PC-9 (cell line): ENCODE data around the gene C1D. TPM values are rescaled to one million over a fixed set of nuclear protein-coding genes. Genes with fewer than 3 reads are reported as not detected.

Experiments
- BruUV-seq: library from RNA; stranded (reverse); fragments of 400-500 nt; replicated peaks from 2 replicates; lab custom pipeline; 2021; lab: Mats Ljungman, UMichigan
- CTCF ChIA-PET: fragments of 300-600 bp; sonication (Branson Sonifier 250); formaldehyde crosslinking; loops from one replicate; lab custom pipeline; 2022; ENCODE audit warnings: antibody characterized with exemption; lab: Charles Lee
- POLR2A ChIA-PET: fragments of 300-600 bp; sonication (Branson Sonifier 250); formaldehyde crosslinking; loops from one replicate; lab custom pipeline; 2022; ENCODE audit warnings: antibody characterized with exemption; ENCODE audit not compliant: unreplicated experiment; lab: Charles Lee
- DNase-seq, 2 experiments: peaks; one replicate each; pipeline versions ENCODE4 v3.0.0 to v3.0.0-alpha.2; 2015 to 2022; ENCODE audit warnings: mixed read lengths in 1 of 2
- H2AFZ ChIP-seq: fragments of 200-600 bp; sonication (generic); 2 replicates; pipeline ENCODE4 v1.8.1; 2017; ENCODE audit warnings: antibody characterized with exemption
- H3F3A ChIP-seq: fragments of 200-600 bp; sonication (generic); 2 replicates; pipeline ENCODE4 v1.8.1; 2017; ENCODE audit warnings: antibody characterized with exemption, mild to moderate bottlenecking, low read depth; ENCODE audit not compliant: insufficient read depth
- H3K27ac ChIP-seq: fragments of 200-600 bp; sonication (generic); 2 replicates; pipeline ENCODE4 v1.6.1; 2016; ENCODE audit warnings: mixed run types
- H3K27me3 ChIP-seq: fragments of 200-600 bp; sonication (generic); 2 replicates; pipeline ENCODE4 v1.6.1; 2016; ENCODE audit warnings: low read depth, mixed run types; ENCODE audit not compliant: insufficient read depth
- H3K36me3 ChIP-seq: fragments of 200-600 bp; sonication (generic); 2 replicates; pipeline ENCODE4 v1.6.1; 2016; ENCODE audit warnings: low read depth, mixed run types
- H3K4me1 ChIP-seq: fragments of 200-600 bp; sonication (generic); replicated peaks from 2 replicates; pipeline ENCODE4 v1.6.1; 2016; ENCODE audit warnings: mixed run types; ENCODE audit not compliant: insufficient read depth
- H3K4me2 ChIP-seq: fragments of 200-600 bp; sonication (generic); 2 replicates; pipeline ENCODE4 v1.6.1; 2017; ENCODE audit warnings: mixed run types
- H3K4me3 ChIP-seq: fragments of 200-600 bp; sonication (generic); 2 replicates; pipeline ENCODE4 v1.6.1; 2016; ENCODE audit warnings: mixed run types
- H3K79me2 ChIP-seq: fragments of 200-600 bp; sonication (generic); 2 replicates; pipeline ENCODE4 v1.6.1; 2017; ENCODE audit warnings: low read depth, mixed run types
- H3K9me2 ChIP-seq: fragments of 200-600 bp; sonication (generic); 2 replicates; pipeline ENCODE4 v1.8.1; 2017; ENCODE audit warnings: mild to moderate bottlenecking; ENCODE audit not compliant: insufficient read depth
- H3K9me3 ChIP-seq: fragments of 200-600 bp; sonication (generic); 2 replicates; pipeline ENCODE4 v1.8.1; 2016; ENCODE audit warnings: low read depth; ENCODE audit not compliant: insufficient read depth
- H4K20me1 ChIP-seq: fragments of 200-600 bp; sonication (generic); 2 replicates; pipeline ENCODE4 v1.8.1; 2017; ENCODE audit not compliant: insufficient read depth
- CTCF ChIP-seq: fragments of 200-600 bp; sonication (generic); conservative IDR thresholded peaks from 2 replicates; pipeline ENCODE4 v1.6.1; 2017; ENCODE audit warnings: mixed run types, antibody characterized with exemption, mild to moderate bottlenecking, moderate library complexity
- EZH2 ChIP-seq: fragments of 200-600 bp; sonication (generic); IDR thresholded peaks from 2 replicates; pipeline ENCODE4 v1.8.0; 2017; ENCODE audit warnings: antibody characterized with exemption, low read depth
- intact Hi-C: fragments of 100-400 bp; cut with micrococcal nuclease; formaldehyde crosslinking; loops from one replicate; pipeline ENCODE4 v1.10.0; 2022; ENCODE audit not compliant: unreplicated experiment
- total RNA-seq: library from RNA; stranded (reverse); gene quantifications from 2 replicates; pipeline ENCODE4 v1.2.3, GENCODE V29; 2021

The C1D gene
- total RNA-seq, 1 experiment from 2014 or later, result 24.8 TPM

GRCh38 chr2:68031542-68032160, 31.2 kb downstream of the C1D start:
- no peak overlapping the region for H3K4me3 ChIP-seq
- no peaks in the 10 kb centered on the region for H3K27me3 ChIP-seq
- POLR2A ChIA-PET, result no interaction called here
- DNase-seq, result no peak
- no peak overlapping the region for H3K4me2 ChIP-seq
- intact Hi-C loops, result loop anchor here (1.0 to 5.0 kb wide), 3 partner anchors 185 to 299 kb away; no protein-coding TSS in a partner anchor
- H3K27ac ChIP-seq, result no peak overlapping the region
- no peaks in the 10 kb centered on the region for H3F3A ChIP-seq
- CTCF ChIA-PET, result interaction anchor here (1.0 kb wide), 1 partner anchor 1602 kb away, joined by 5 read pairs; no protein-coding TSS in a partner anchor
- H3K4me1 ChIP-seq, result no peaks in the 10 kb centered on the region
- H2AFZ ChIP-seq, result no peak overlapping the region
- TF ChIP-seq EZH2, result no peak
- TF ChIP-seq CTCF, result peak; percentile 82
- H3K9me2 ChIP-seq, result no peaks in the 10 kb centered on the region
- no TSS peak for BruUV-seq
- H3K36me3 ChIP-seq, result no peaks in the 10 kb centered on the region
- H3K9me3 ChIP-seq, result no peaks in the 10 kb centered on the region
- no peaks in the 10 kb centered on the region for H3K79me2 ChIP-seq
- H4K20me1 ChIP-seq, result no peaks in the 10 kb centered on the region

GRCh38 chr2:68031043-68031442, 31.8 kb downstream of the C1D start:
- H3K4me1 ChIP-seq, result no peaks in the 10 kb centered on the region
- no peaks in the 10 kb centered on the region for H4K20me1 ChIP-seq
- H3K27ac ChIP-seq, result no peak overlapping the region
- H3K79me2 ChIP-seq, result no peaks in the 10 kb centered on the region
- BruUV-seq, result no TSS peak
- DNase-seq, result no peak
- no peak overlapping the region for H3K4me3 ChIP-seq
- H3K27me3 ChIP-seq, result 0 out of 2 replicates have a peak, but pooled peaks cover 4% of the 10 kb centered on the region
- intact Hi-C loops, result loop anchor here (1.0 to 5.0 kb wide), 3 partner anchors 184 to 299 kb away; no protein-coding TSS in a partner anchor
- H3F3A ChIP-seq, result no peaks in the 10 kb centered on the region
- no peak for TF ChIP-seq EZH2
- no peak for TF ChIP-seq CTCF
- no peaks in the 10 kb centered on the region for H3K36me3 ChIP-seq
- ChIA-PET POLR2A (no interaction called here), CTCF (interaction anchor here (1.4 kb wide), 1 partner anchor 185 kb away, joined by 3 read pairs; no protein-coding TSS in a partner anchor)
- H2AFZ ChIP-seq, result no peak overlapping the region
- no peaks in the 10 kb centered on the region for H3K9me2 ChIP-seq
- H3K9me3 ChIP-seq, result no peaks in the 10 kb centered on the region
- H3K4me2 ChIP-seq, result no peak overlapping the region

GRCh38 chr2:68030529-68030928, 32.3 kb downstream of the C1D start:
- no peak for TF ChIP-seq EZH2
- no peak for TF ChIP-seq CTCF
- BruUV-seq, result no TSS peak
- Histone ChIP-seq H3K9me2 (no peaks in the 10 kb centered on the region), H3K79me2 (no peaks in the 10 kb centered on the region), H3K4me1 (no peaks in the 10 kb centered on the region), H3K36me3 (no peaks in the 10 kb centered on the region), H2AFZ (no peak overlapping the region), H3K27ac (no peak overlapping the region), H3K4me3 (no peak overlapping the region), H3F3A (no peaks in the 10 kb centered on the region), H4K20me1 (no peaks in the 10 kb centered on the region), H3K9me3 (no peaks in the 10 kb centered on the region), H3K4me2 (no peak overlapping the region), H3K27me3 (0 out of 2 replicates have a peak, but pooled peaks cover 4% of the 10 kb centered on the region)
- ChIA-PET POLR2A (no interaction called here), CTCF (interaction anchor here (1.4 kb wide), 1 partner anchor 184 kb away, joined by 3 read pairs; no protein-coding TSS in a partner anchor)
- intact Hi-C loops, result loop anchor here (2.0 to 5.0 kb wide), 2 partner anchors 184 to 298 kb away; no protein-coding TSS in a partner anchor
- DNase-seq, result no peak
